BE2C (cell line): Measurements from ENCODE around the gene FBRSL1.

Experiments
- DNase-seq: peaks from one replicate; pipeline ENCODE4 v3.0.0-alpha.2; 2020
- H3K27me3 ChIP-seq: fragments of 250-450 bp; sonication (Bioruptor Pico); 2 replicates; pipeline ENCODE4 v1.5.1; 2020; ENCODE audit warnings: mild to moderate bottlenecking
- H3K36me3 ChIP-seq: fragments of 250-450 bp; sonication (Bioruptor Pico); 2 replicates; pipeline ENCODE4 v1.5.1; 2020; ENCODE audit warnings: mild to moderate bottlenecking
- H3K4me1 ChIP-seq: fragments of 250-450 bp; sonication (Bioruptor Pico); 2 replicates; pipeline ENCODE4 v1.5.1; 2020
- H3K4me3 ChIP-seq: 2 replicates; pipeline ENCODE4 v1.5.1; 2011; ENCODE audit warnings: low read depth, low read length
- H3K9me3 ChIP-seq: fragments of 250-450 bp; sonication (Bioruptor Pico); 2 replicates; pipeline ENCODE4 v1.5.1; 2020
- TF ChIP-seq, protein P1 (sequence below): IDR thresholded peaks from 2 replicates; pipeline ENCODE4 v1.5.1; 2012; ENCODE audit warnings: mild to moderate bottlenecking, low read depth, low read length

FBRSL1 gene

GRCh38 chr12:132445884-132446632 is 43.9 kb upstream of the FBRSL1 start:
- Histone ChIP-seq H3K27me3 (peaks cover 9% of the 10 kb centered on the region), H3K9me3 (no peaks in the 10 kb centered on the region), H3K4me1 (no peaks in the 10 kb centered on the region), H3K4me3 (no peak overlapping the region), H3K36me3 (no peaks in the 10 kb centered on the region)
- TF ChIP-seq, protein P1, sequence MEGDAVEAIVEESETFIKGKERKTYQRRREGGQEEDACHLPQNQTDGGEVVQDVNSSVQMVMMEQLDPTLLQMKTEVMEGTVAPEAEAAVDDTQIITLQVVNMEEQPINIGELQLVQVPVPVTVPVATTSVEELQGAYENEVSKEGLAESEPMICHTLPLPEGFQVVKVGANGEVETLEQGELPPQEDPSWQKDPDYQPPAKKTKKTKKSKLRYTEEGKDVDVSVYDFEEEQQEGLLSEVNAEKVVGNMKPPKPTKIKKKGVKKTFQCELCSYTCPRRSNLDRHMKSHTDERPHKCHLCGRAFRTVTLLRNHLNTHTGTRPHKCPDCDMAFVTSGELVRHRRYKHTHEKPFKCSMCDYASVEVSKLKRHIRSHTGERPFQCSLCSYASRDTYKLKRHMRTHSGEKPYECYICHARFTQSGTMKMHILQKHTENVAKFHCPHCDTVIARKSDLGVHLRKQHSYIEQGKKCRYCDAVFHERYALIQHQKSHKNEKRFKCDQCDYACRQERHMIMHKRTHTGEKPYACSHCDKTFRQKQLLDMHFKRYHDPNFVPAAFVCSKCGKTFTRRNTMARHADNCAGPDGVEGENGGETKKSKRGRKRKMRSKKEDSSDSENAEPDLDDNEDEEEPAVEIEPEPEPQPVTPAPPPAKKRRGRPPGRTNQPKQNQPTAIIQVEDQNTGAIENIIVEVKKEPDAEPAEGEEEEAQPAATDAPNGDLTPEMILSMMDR: no peak
- DNase-seq: no peak

DNA sequence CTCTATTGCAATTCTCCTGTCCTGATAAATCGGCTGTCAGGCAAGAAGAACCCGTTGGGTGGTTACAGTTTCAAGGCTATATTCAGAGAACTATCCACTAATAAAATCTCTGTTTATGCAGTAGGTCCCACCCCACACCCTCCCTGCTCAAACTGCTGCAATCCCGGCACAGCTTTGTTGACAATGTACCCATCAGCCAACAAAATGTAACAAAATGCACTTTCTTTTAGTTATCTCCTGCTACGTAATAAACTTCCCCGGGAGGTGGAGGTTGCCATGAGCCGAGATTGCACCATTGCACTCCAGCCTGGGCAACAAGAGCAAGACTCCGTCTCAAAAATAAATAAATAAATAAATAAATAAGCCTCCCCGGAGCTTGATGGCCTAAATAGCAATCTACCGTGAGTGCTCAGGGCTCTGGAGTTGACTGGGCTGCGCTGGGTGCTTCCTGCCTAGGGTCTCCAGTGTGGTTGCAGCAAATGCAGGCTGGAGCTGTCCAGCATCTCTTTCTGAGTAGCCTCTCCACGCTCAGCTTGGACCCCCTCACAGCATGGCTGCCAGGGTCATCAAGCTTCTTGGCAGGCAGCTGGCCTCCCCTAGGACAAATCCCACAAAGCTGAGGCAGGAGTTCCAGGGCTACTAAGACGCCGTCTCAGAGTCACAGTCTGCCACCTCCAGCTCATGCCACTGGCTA is 43.2 kb upstream of the FBRSL1 start:
- TF ChIP-seq, protein P1: no peak
- Histone ChIP-seq H3K36me3 (no peaks in the 10 kb centered on the region), H3K9me3 (no peaks in the 10 kb centered on the region), H3K4me3 (no peak overlapping the region), H3K27me3 (peaks cover 7% of the 10 kb centered on the region), H3K4me1 (no peaks in the 10 kb centered on the region)
- no peak for DNase-seq

GRCh38 chr12:132447327-132447720 is 42.6 kb upstream of the FBRSL1 start:
- DNase-seq: no peak
- H3K36me3 ChIP-seq: no peaks in the 10 kb centered on the region
- H3K27me3 ChIP-seq: peaks cover 3% of the 10 kb centered on the region
- no peaks in the 10 kb centered on the region for H3K9me3 ChIP-seq
- TF ChIP-seq, protein P1: no peak
- H3K4me1 ChIP-seq: no peaks in the 10 kb centered on the region
- H3K4me3 ChIP-seq: no peak overlapping the region

GRCh38 chr12:132447731-132448462 is 42.1 kb upstream of the FBRSL1 start:
- no peak overlapping the region for H3K4me3 ChIP-seq
- no peaks in the 10 kb centered on the region for H3K9me3 ChIP-seq
- DNase-seq: no peak
- no peaks in the 10 kb centered on the region for H3K36me3 ChIP-seq
- no peaks in the 10 kb centered on the region; the same call in 1 of the 2 replicates for H3K27me3 ChIP-seq
- H3K4me1 ChIP-seq: no peaks in the 10 kb centered on the region
- TF ChIP-seq, protein P1: no peak

- Histone ChIP-seq H3K4me3 (no peak overlapping the region), H3K27me3 (no peaks in the 10 kb centered on the region; the same call in 1 of the 2 replicates), H3K4me1 (no peaks in the 10 kb centered on the region), H3K9me3 (no peaks in the 10 kb centered on the region), H3K36me3 (no peaks in the 10 kb centered on the region)
- DNase-seq: no peak
- TF ChIP-seq, protein P1: no peak
Measured at GRCh38 chr12:132448463-132448820, 41.5 kb upstream of the FBRSL1 start.
